ENCODE measurements around the gene PTPA. TPM values are rescaled to one million over a fixed set of nuclear protein-coding genes. Genes with fewer than 3 reads are reported as not detected.

PTPA gene
- total and polyA plus RNA-seq, 2 of the 4 experiments (the other 2 are of a cell fraction), result 124 to 149 TPM

DNA sequence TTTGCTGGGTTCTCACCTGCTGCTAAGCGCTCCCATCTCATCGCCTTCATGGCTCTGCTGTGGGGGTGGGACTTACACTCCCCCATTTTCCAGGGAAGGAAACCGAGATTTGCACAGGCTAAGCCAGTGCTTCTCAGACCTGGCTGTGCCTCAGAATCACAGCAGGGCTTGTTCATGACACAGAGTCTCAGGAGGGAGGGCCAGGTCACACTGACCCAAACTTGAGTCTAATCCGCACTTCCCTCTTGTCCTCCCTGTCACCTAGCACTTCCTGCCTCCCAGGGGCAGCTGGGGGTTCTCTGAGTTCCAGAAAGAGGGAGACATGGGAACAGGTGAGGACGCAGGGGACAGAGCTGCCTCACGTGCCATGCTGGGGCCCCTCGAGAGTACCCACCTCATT, 82.4 kb downstream of the PTPA start:
- dilution Hi-C loops (cut with HindIII; ENCODE audit: low sequenced_read_pairs, unreplicated experiment) (no loop called here), in situ Hi-C loops (cut with MboI; ENCODE audit: low sequenced_read_pairs) (no loop called here), intact Hi-C loops (cut with micrococcal nuclease) (no loop called here)
- H3K23ac ChIP-seq (ENCODE audit: low read depth, low read length), result no peak overlapping the region
- H3K14ac ChIP-seq (replicated peaks; ENCODE audit: low read depth, low read length), result no peak overlapping the region
- H3K56ac ChIP-seq (ENCODE audit: extremely low read depth, insufficient read depth, low read length), result no peak overlapping the region
- peaks cover 4% of the 10 kb centered on the region; the same call in 1 of the 2 replicates for H3K4me1 ChIP-seq (ENCODE audit: control insufficient read depth, insufficient read depth, low read length)
- no peak overlapping the region for H2BK5ac ChIP-seq (ENCODE audit: low read depth, low read length, poor library complexity, severe bottlenecking)
- no peak overlapping the region for H3K18ac ChIP-seq (ENCODE audit: low read depth, low read length)
- H3K4me2 ChIP-seq (ENCODE audit: low read depth, low read length), result no peak overlapping the region
- H2AK9ac ChIP-seq (replicated peaks; ENCODE audit: low read depth, low read length, poor library complexity), result no peak overlapping the region
- H4K91ac ChIP-seq (ENCODE audit: insufficient read depth, low read depth, low read length), result no peak overlapping the region
- POLR2A ChIA-PET (ENCODE audit: unreplicated experiment), result interaction anchor here (0.6 kb wide), 1 partner anchor 8 kb away, joined by 3 read pairs; no protein-coding TSS in a partner anchor
- no peak overlapping the region for H4K5ac ChIP-seq (ENCODE audit: low read depth, low read length)
- H2AFZ ChIP-seq (replicated peaks; ENCODE audit: low read length, poor library complexity), result no peak overlapping the region
- no peak overlapping the region for H2BK20ac ChIP-seq (ENCODE audit: low read depth, low read length)
- H3K79me1 ChIP-seq (ENCODE audit: low read depth in 1 of 2, low read length in 2 of 2), result no peaks in the 10 kb centered on the region
- H3K9ac ChIP-seq (ENCODE audit: low read depth, low read length), result no peak overlapping the region
- H2AK5ac ChIP-seq (ENCODE audit: low read depth, low read length), result no peak overlapping the region
- no peaks in the 10 kb centered on the region for H4K20me1 ChIP-seq (ENCODE audit: insufficient read depth, low read length)
- no peak overlapping the region for H3K27ac ChIP-seq (ENCODE audit: insufficient read depth, low read length)
- H2BK15ac ChIP-seq (ENCODE audit: low read depth, low read length), result no peak overlapping the region
- no peak overlapping the region for H3K4ac ChIP-seq (ENCODE audit: low read depth, low read length)
- TF ChIP-seq CHD1 (IDR thresholded peaks at IDR 0.05; ENCODE audit: low read depth, low read length), result no peak
- no peak for TF ChIP-seq CTCF (conservative IDR thresholded peaks at IDR 0.05; ENCODE audit: low read depth, low read length)
- TF ChIP-seq MAZ (IDR thresholded peaks at IDR 0.05; ENCODE audit: borderline replicate concordance, low read depth, low read length), result no peak
- TF ChIP-seq FOS (IDR thresholded peaks at IDR 0.05; ENCODE audit: low read depth, low read length), result no peak
- no peak for TF ChIP-seq BHLHE40 (IDR thresholded peaks at IDR 0.05; ENCODE audit: low read depth, low read length)
- TF ChIP-seq CEBPB (IDR thresholded peaks at IDR 0.05; ENCODE audit: low read depth, low read length), result no peak
- no peak for TF ChIP-seq MAFK (IDR thresholded peaks at IDR 0.05; ENCODE audit: low read depth, low read length)
- no peak for TF ChIP-seq SMC3 (IDR thresholded peaks at IDR 0.05; ENCODE audit: low read depth, low read length)
- TF ChIP-seq RCOR1 (IDR thresholded peaks at IDR 0.05; ENCODE audit: insufficient replicate concordance, low read length), result no peak
- TF ChIP-seq USF2 (IDR thresholded peaks at IDR 0.05; ENCODE audit: low read depth, low read length), result no peak
- TF ChIP-seq ELK1 (IDR thresholded peaks at IDR 0.05; ENCODE audit: borderline replicate concordance, low read depth, low read length), result no peak
- no peak for TF ChIP-seq RFX5 (IDR thresholded peaks at IDR 0.05; ENCODE audit: low read depth, low read length)
- no peak for TF ChIP-seq NFE2L2 (IDR thresholded peaks at IDR 0.05; ENCODE audit: low read depth, low read length)
- TF ChIP-seq MXI1 (IDR thresholded peaks at IDR 0.05; ENCODE audit: borderline replicate concordance, low read depth, low read length), result no peak
- no peak for TF ChIP-seq POLR2A (IDR thresholded peaks at IDR 0.05; ENCODE audit: low read depth, low read length)
- no peak for TF ChIP-seq RAD21 (IDR thresholded peaks at IDR 0.05; ENCODE audit: low read length)
- no peaks in the 10 kb centered on the region for H3K36me3 ChIP-seq (ENCODE audit: control insufficient read depth, insufficient read depth, low read length)
- no peak for ATAC-seq (ENCODE audit: low read depth)
- no peak for DNase-seq
- CTCF ChIA-PET, result no interaction called here
- H3K4me3 ChIP-seq (ENCODE audit: insufficient read depth, low read depth, low read length), result no peak overlapping the region
- no peak overlapping the region for H2BK120ac ChIP-seq (ENCODE audit: low read depth, low read length)
- no peaks in the 10 kb centered on the region for H3K9me1 ChIP-seq (ENCODE audit: insufficient read depth, low read length)
- H3K27me3 ChIP-seq (ENCODE audit: control insufficient read depth, insufficient read depth, low read length), result peaks cover 12% of the 10 kb centered on the region
- 60% methylated on average over 3 of the region's 7 CpGs; no CpG with 5 or more reads in 1 of the 2 experiments for WGBS, 2 experiments (ENCODE audit: extremely low coverage in 2 of 2, insufficient read length in 1 of 2)
- no peak overlapping the region for H4K8ac ChIP-seq (ENCODE audit: low read depth in 2 of 2, low read length in 2 of 2)
- peaks cover 11% of the 10 kb centered on the region for H3K9me3 ChIP-seq (ENCODE audit: control insufficient read depth, insufficient read depth, low read length)
- no TSS peak for BruUV-seq (replicated peaks)

Measured in IMR-90 (cell line).